ENCODE data around the gene SEC14L2. TPM values are rescaled to one million over a fixed set of nuclear protein-coding genes. Genes with fewer than 3 reads are reported as not detected.

Gene SEC14L2
- total and polyA plus RNA-seq, 10 of the 15 experiments (the other 5 are each of a cell fraction or from before 2014, with no cell fraction given) = 0.08 to 4.0 (median 0.48) TPM

- Histone ChIP-seq H3K4me3 (no peak overlapping the region), H3K9me3 (replicated peaks; ENCODE audit: control insufficient read depth, insufficient read depth, low read length) (no peaks in the 10 kb centered on the region), H2AFZ (ENCODE audit: control insufficient read depth, low read depth, low read length) (no peak overlapping the region), H3K79me2 (ENCODE audit: control insufficient read depth, insufficient read depth, low read length) (no peaks in the 10 kb centered on the region), H3K27me3 (replicated peaks in 1 of 2; ENCODE audit: control insufficient read depth in 2 of 2, insufficient read depth in 2 of 2, low read length in 1 of 2) (peaks cover 0 to 2% of the 10 kb centered on the region in 2 experiments; a peak in 3 of 4 replicates), H3K4me2 (ENCODE audit: control insufficient read depth, insufficient read depth) (no peak overlapping the region), H3K27ac (ENCODE audit: control insufficient read depth, insufficient read depth) (no peak overlapping the region), H3K9ac (ENCODE audit: control insufficient read depth, insufficient read depth, low read length) (no peak overlapping the region), H3K4me1 (ENCODE audit: control insufficient read depth, insufficient read depth, low read length) (no peaks in the 10 kb centered on the region), H4K20me1 (ENCODE audit: control insufficient read depth, insufficient read depth) (no peaks in the 10 kb centered on the region), H3K36me3 (ENCODE audit: control insufficient read depth in 2 of 2, insufficient read depth in 2 of 2, low read length in 1 of 2) (no peaks in the 10 kb centered on the region)
- no TSS peak for BruUV-seq (replicated peaks)
- in situ Hi-C loops (cut with MboI) = no loop called here
- DNase-seq (ENCODE audit: low read depth, low spot score) (no peak), ATAC-seq (no peak), FAIRE-seq (no peak)
- intact Hi-C loops (cut with micrococcal nuclease; ENCODE audit: unreplicated experiment) = no loop called here
- RAD21 ChIA-PET (ENCODE audit: unreplicated experiment) = no interaction called here
- SMC1A ChIA-PET (ENCODE audit: uncharacterized antibody, unreplicated experiment) = no interaction called here
- CTCF ChIA-PET = no interaction called here
- TF ChIP-seq YBX1 (IDR thresholded peaks at IDR 0.05) (no peak), SIX5 (IDR thresholded peaks at IDR 0.05; ENCODE audit: low read depth, low read length, severe bottlenecking) (no peak), NR2F1 (conservative IDR thresholded peaks at IDR 0.05) (no peak), MXI1 (IDR thresholded peaks at IDR 0.05; ENCODE audit: low read depth, low read length) (no peak), ESRRA (IDR thresholded peaks at IDR 0.05; ENCODE audit: low read length) (no peak), KDM1A (IDR thresholded peaks at IDR 0.05; ENCODE audit: borderline replicate concordance) (no peak), NBN (IDR thresholded peaks at IDR 0.05) (no peak), RBBP5 (conservative IDR thresholded peaks at IDR 0.05) (no peak), BHLHE40 (IDR thresholded peaks at IDR 0.05; ENCODE audit: borderline replicate concordance in 1 of 2, low read depth in 2 of 2, low read length in 1 of 2) (no peak), SUZ12 (IDR thresholded peaks at IDR 0.05; ENCODE audit: unreplicated experiment) (no peak), RCOR1 (conservative IDR thresholded peaks at IDR 0.05; ENCODE audit: low read depth, low read length) (no peak), GABPA (IDR thresholded peaks at IDR 0.05; ENCODE audit: low read depth) (no peak), STAT1 (conservative IDR thresholded peaks at IDR 0.05) (no peak), RFX5 (IDR thresholded peaks at IDR 0.05; ENCODE audit: low read depth, low read length) (no peak), HCFC1 (IDR thresholded peaks at IDR 0.05; ENCODE audit: low read length) (no peak)
- WGBS (ENCODE audit: insufficient coverage, insufficient replicate concordance, low lambda C conversion rate, missing lambda C conversion rate) = 16% methylated on average over 4 of the region's 4 CpGs
- POLR2A ChIA-PET = interaction anchor here (0.5 kb wide), 1 partner anchor 26 kb away, joined by 3 read pairs; no protein-coding TSS in a partner anchor
Measured at GRCh38 chr22:30472994-30473720, 76.3 kb downstream of the SEC14L2 start.

All from GM12878 (cell line).